ENCODE measurements around the gene TENT4B. TPM values are rescaled to one million over a fixed set of nuclear protein-coding genes. Genes with fewer than 3 reads are reported as not detected.

TENT4B gene
- 13.0 and 13.3 TPM in 2 replicates for polyA plus RNA-seq (2013)

DNA sequence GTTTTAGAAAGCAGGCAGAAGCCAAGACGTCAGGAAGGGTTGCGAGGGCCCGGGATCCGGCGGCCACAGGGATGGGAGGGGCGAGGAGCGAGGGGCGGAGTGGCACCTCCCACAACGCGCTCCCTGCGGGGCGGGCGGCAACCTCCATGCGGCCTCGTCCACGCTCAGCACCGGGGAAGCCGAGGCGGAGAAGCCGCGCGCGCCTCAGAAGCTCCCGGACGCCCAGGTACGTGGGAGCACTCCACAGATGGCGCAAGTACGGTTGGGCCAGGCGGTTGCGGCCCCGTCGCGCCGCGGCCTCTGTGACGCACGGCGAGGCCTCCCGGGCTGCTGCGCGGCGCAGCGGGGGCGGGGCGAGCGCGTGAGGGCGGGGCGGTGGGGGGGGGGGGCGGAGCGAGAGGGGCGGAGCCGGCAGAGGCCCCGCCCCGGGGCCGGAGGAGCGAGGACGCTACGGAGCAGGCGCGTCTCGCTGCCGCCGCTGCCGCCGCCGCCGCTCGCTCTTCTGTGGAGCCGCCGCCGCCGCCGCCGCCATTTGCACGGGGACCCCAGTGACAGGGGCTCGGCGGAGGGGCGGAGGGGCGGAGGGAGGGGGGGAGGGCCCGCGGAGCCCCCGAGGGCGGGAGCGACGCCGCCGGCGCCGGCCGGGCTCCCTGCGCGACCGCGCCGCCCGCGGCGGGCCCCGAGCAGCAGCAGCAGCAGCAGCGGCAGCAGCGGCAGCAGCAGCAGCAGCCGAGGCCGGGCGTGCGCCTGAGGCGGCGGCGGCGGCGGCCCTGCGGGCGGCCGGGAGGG lies at the start of gene TENT4B:
Gene TENT4B, plus strand, starts transcription at position 500 of the 789 bp plus-strand sequence. CDS start 316 bp downstream, outside the sequence.
- H3K4ac ChIP-seq (ENCODE audit: low read depth, low read length) = peak within 1 kb of the TSS; percentile 61
- H3K4me2 ChIP-seq (ENCODE audit: low read length) = peak within 1 kb of the TSS; percentile 98
- H2AK5ac ChIP-seq (ENCODE audit: low read length) = no peak within 1 kb of the TSS
- H2BK120ac ChIP-seq (ENCODE audit: insufficient read depth, low read length, poor library complexity) = peak within 1 kb of the TSS; percentile 39
- peak within 1 kb of the TSS; percentile 60 for H2BK5ac ChIP-seq (ENCODE audit: low read depth, low read length, poor library complexity)
- peaks cover 5 to 14% of the 10 kb centered on the region in 2 experiments for H3K4me1 ChIP-seq (ENCODE audit: control insufficient read depth in 1 of 2, insufficient read depth in 2 of 2, low read length in 2 of 2)
- H4K8ac ChIP-seq (ENCODE audit: low read depth, low read length) = peak within 1 kb of the TSS; percentile 95
- H3K14ac ChIP-seq (ENCODE audit: low read length) = peak within 1 kb of the TSS; percentile 87
- H3K79me2 ChIP-seq (ENCODE audit: control insufficient read depth, insufficient read depth, low read length, poor library complexity) = peaks cover 9% of the 10 kb centered on the region
- peak within 1 kb of the TSS; percentile 97 for H3K4me3 ChIP-seq (ENCODE audit: low read depth, low read length)
- H2BK12ac ChIP-seq (ENCODE audit: low read length) = no peak within 1 kb of the TSS
- H4K91ac ChIP-seq (ENCODE audit: low read depth, low read length) = peak within 1 kb of the TSS; percentile 48
- H3K27ac ChIP-seq (ENCODE audit: low read depth, low read length) = peak within 1 kb of the TSS; percentile 70
- peak within 1 kb of the TSS; percentile 77 for H2AFZ ChIP-seq (ENCODE audit: insufficient read depth, low read length, poor library complexity)
- WGBS (ENCODE audit: extremely low coverage, insufficient coverage, insufficient read length) = no CpG with 5 or more reads among the region's 114 CpGs
- peak within 1 kb of the TSS; percentile 89 for H4K12ac ChIP-seq (ENCODE audit: low read depth, low read length)
- peak within 1 kb of the TSS; percentile 91 for H3K9ac ChIP-seq (ENCODE audit: low read length)
- H3K79me1 ChIP-seq (ENCODE audit: low read length) = peaks cover 11% of the 10 kb centered on the region
- H3K18ac ChIP-seq (ENCODE audit: low read length) = peak within 1 kb of the TSS; percentile 77
- H3K23ac ChIP-seq (ENCODE audit: low read length) = peak within 1 kb of the TSS; percentile 24
- H3K9me3 ChIP-seq (ENCODE audit: insufficient read depth, low read depth, low read length) = peaks cover 6% of the 10 kb centered on the region
- peak; percentile 67 to 82 for DNase-seq
- H3K36me3 ChIP-seq (ENCODE audit: control insufficient read depth in 1 of 2, insufficient read depth in 2 of 2, low read length in 2 of 2) = no peaks in the 10 kb centered on the region
- no peaks in the 10 kb centered on the region for H3K27me3 ChIP-seq (ENCODE audit: insufficient read depth, low read length)

DNA sequence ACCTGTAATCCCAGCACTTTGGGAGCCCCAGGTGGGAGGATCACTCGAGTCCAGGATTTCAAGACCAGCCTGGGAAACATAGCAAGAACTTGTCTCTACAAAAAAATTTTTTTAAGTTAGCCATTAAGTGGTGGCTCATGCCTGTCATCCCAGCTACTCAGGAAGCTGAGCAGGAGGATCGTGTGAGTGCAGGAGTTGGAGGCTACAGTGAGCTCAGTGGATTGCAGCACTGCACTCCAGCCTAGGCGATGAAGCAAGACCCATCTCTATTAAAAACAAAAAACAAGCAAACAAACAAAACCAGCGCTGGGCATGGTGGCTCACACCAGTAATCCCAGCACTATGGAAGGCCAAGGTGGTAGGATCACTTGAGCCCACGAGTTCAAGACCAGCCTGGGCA lies 49.3 kb upstream of the TENT4B start:
- Histone ChIP-seq H4K8ac (ENCODE audit: low read depth, low read length) (no peak overlapping the region), H3K9ac (ENCODE audit: low read length) (no peak overlapping the region), H3K27me3 (ENCODE audit: insufficient read depth, low read length) (no peaks in the 10 kb centered on the region), H3K4me2 (ENCODE audit: low read length) (no peak overlapping the region), H2BK5ac (ENCODE audit: low read depth, low read length, poor library complexity) (no peak overlapping the region), H3K23ac (ENCODE audit: low read length) (no peak overlapping the region), H3K18ac (ENCODE audit: low read length) (no peak overlapping the region), H2AK5ac (ENCODE audit: low read length) (no peak overlapping the region), H3K9me3 (ENCODE audit: insufficient read depth, low read depth, low read length) (no peaks in the 10 kb centered on the region), H4K12ac (ENCODE audit: low read depth, low read length) (no peak overlapping the region), H3K36me3 (ENCODE audit: control insufficient read depth in 1 of 2, insufficient read depth in 2 of 2, low read length in 2 of 2) (peaks cover 17 to 21% of the 10 kb centered on the region in 2 experiments), H2BK12ac (ENCODE audit: low read length) (no peak overlapping the region), H3K79me1 (ENCODE audit: low read length) (no peaks in the 10 kb centered on the region), H3K4me3 (ENCODE audit: low read depth, low read length) (no peak overlapping the region), H3K4me1 (ENCODE audit: control insufficient read depth in 1 of 2, insufficient read depth in 2 of 2, low read length in 2 of 2) (no peaks in the 10 kb centered on the region), H2BK120ac (ENCODE audit: insufficient read depth, low read length, poor library complexity) (no peak overlapping the region), H3K79me2 (ENCODE audit: control insufficient read depth, insufficient read depth, low read length, poor library complexity) (no peaks in the 10 kb centered on the region), H3K4ac (ENCODE audit: low read depth, low read length) (no peak overlapping the region), H3K14ac (ENCODE audit: low read length) (no peak overlapping the region), H2AFZ (ENCODE audit: insufficient read depth, low read length, poor library complexity) (no peak overlapping the region), H3K27ac (ENCODE audit: low read depth, low read length) (no peak overlapping the region), H4K91ac (ENCODE audit: low read depth, low read length) (no peak overlapping the region)
- DNase-seq = peak in 1 of 2 donors; percentile 25
- whole genome bisulfite sequencing (ENCODE audit: extremely low coverage, insufficient coverage, insufficient read length) = no CpG with 5 or more reads among the region's 5 CpGs

GRCh38 chr16:50114357-50115129 lies 38.6 kb upstream of the TENT4B start:
- Histone ChIP-seq H3K9ac (ENCODE audit: low read length) (no peak overlapping the region), H2AFZ (ENCODE audit: insufficient read depth, low read length, poor library complexity) (no peak overlapping the region), H3K27me3 (ENCODE audit: insufficient read depth, low read length) (no peaks in the 10 kb centered on the region), H3K4me1 (ENCODE audit: control insufficient read depth in 1 of 2, insufficient read depth in 2 of 2, low read length in 2 of 2) (peaks cover 0 to 6% of the 10 kb centered on the region in 2 experiments), H4K12ac (ENCODE audit: low read depth, low read length) (no peak overlapping the region), H3K23ac (ENCODE audit: low read length) (no peak overlapping the region), H3K4me3 (ENCODE audit: low read depth, low read length) (no peak overlapping the region), H2BK5ac (ENCODE audit: low read depth, low read length, poor library complexity) (no peak overlapping the region), H2AK5ac (ENCODE audit: low read length) (no peak overlapping the region), H2BK120ac (ENCODE audit: insufficient read depth, low read length, poor library complexity) (no peak overlapping the region), H3K4me2 (ENCODE audit: low read length) (no peak overlapping the region), H3K4ac (ENCODE audit: low read depth, low read length) (no peak overlapping the region), H4K8ac (ENCODE audit: low read depth, low read length) (no peak overlapping the region), H4K91ac (ENCODE audit: low read depth, low read length) (no peak overlapping the region), H3K9me3 (ENCODE audit: insufficient read depth, low read depth, low read length) (no peaks in the 10 kb centered on the region), H3K36me3 (ENCODE audit: control insufficient read depth in 1 of 2, insufficient read depth in 2 of 2, low read length in 2 of 2) (no peaks in the 10 kb centered on the region), H3K79me1 (ENCODE audit: low read length) (no peaks in the 10 kb centered on the region), H3K14ac (ENCODE audit: low read length) (no peak overlapping the region), H3K18ac (ENCODE audit: low read length) (no peak overlapping the region), H3K27ac (ENCODE audit: low read depth, low read length) (no peak overlapping the region), H2BK12ac (ENCODE audit: low read length) (no peak overlapping the region), H3K79me2 (ENCODE audit: control insufficient read depth, insufficient read depth, low read length, poor library complexity) (no peaks in the 10 kb centered on the region)
- DNase-seq = peak; percentile 96 to 97
- WGBS (ENCODE audit: extremely low coverage, insufficient coverage, insufficient read length) = no CpG with 5 or more reads among the region's 8 CpGs

- no peak for DNase-seq
- H4K8ac ChIP-seq (ENCODE audit: low read depth, low read length) = no peak overlapping the region
- no peak overlapping the region for H3K27ac ChIP-seq (ENCODE audit: low read depth, low read length)
- no peak overlapping the region for H2BK12ac ChIP-seq (ENCODE audit: low read length)
- no peaks in the 10 kb centered on the region for H3K27me3 ChIP-seq (ENCODE audit: insufficient read depth, low read length)
- no peak overlapping the region for H3K14ac ChIP-seq (ENCODE audit: low read length)
- no peak overlapping the region for H3K4me2 ChIP-seq (ENCODE audit: low read length)
- no peaks in the 10 kb centered on the region for H3K9me3 ChIP-seq (ENCODE audit: insufficient read depth, low read depth, low read length)
- H2AFZ ChIP-seq (ENCODE audit: insufficient read depth, low read length, poor library complexity) = no peak overlapping the region
- H2BK120ac ChIP-seq (ENCODE audit: insufficient read depth, low read length, poor library complexity) = no peak overlapping the region
- no peak overlapping the region for H3K18ac ChIP-seq (ENCODE audit: low read length)
- no peaks in the 10 kb centered on the region for H3K79me2 ChIP-seq (ENCODE audit: control insufficient read depth, insufficient read depth, low read length, poor library complexity)
- H4K91ac ChIP-seq (ENCODE audit: low read depth, low read length) = no peak overlapping the region
- H4K12ac ChIP-seq (ENCODE audit: low read depth, low read length) = no peak overlapping the region
- H3K79me1 ChIP-seq (ENCODE audit: low read length) = no peaks in the 10 kb centered on the region
- H3K23ac ChIP-seq (ENCODE audit: low read length) = no peak overlapping the region
- H3K4ac ChIP-seq (ENCODE audit: low read depth, low read length) = no peak overlapping the region
- no peaks in the 10 kb centered on the region for H3K36me3 ChIP-seq (ENCODE audit: control insufficient read depth in 1 of 2, insufficient read depth in 2 of 2, low read length in 2 of 2)
- H2BK5ac ChIP-seq (ENCODE audit: low read depth, low read length, poor library complexity) = no peak overlapping the region
- H3K9ac ChIP-seq (ENCODE audit: low read length) = no peak overlapping the region
- H3K4me3 ChIP-seq (ENCODE audit: low read depth, low read length) = no peak overlapping the region
- no peak overlapping the region for H2AK5ac ChIP-seq (ENCODE audit: low read length)
- H3K4me1 ChIP-seq (ENCODE audit: control insufficient read depth in 1 of 2, insufficient read depth in 2 of 2, low read length in 2 of 2) = no peaks in the 10 kb centered on the region
These were observed 32.4 kb upstream of the TENT4B start for GRCh38 chr16:50120711-50121110.
